IMR-90 (cell line): Measurements from ENCODE around the gene SLIT3.

Experiments used
- BHLHE40 ChIP-seq: fragments of 150-350 bp; IDR thresholded peaks from 2 replicates; pipeline ENCODE4 v1.6.1; 2016; ENCODE audit warnings: mild to moderate bottlenecking, low read depth, low read length
- CEBPB ChIP-seq: IDR thresholded peaks from 2 replicates; pipeline ENCODE4 v1.6.1; 2012; ENCODE audit warnings: low read depth, low read length, improper control_type of control experiment
- CHD1 ChIP-seq: IDR thresholded peaks from 2 replicates; pipeline ENCODE4 v1.6.1; 2012; ENCODE audit warnings: low read depth, low read length, improper control_type of control experiment
- MXI1 ChIP-seq: IDR thresholded peaks from 2 replicates; pipeline ENCODE4 v1.6.1; 2012; ENCODE audit warnings: low read depth, mild to moderate bottlenecking, low read length, moderate library complexity, borderline replicate concordance
- POLR2A ChIP-seq: IDR thresholded peaks from 2 replicates; pipeline ENCODE4 v1.6.1; 2012; ENCODE audit warnings: mild to moderate bottlenecking, low read depth, low read length
- RCOR1 ChIP-seq: IDR thresholded peaks from 2 replicates; pipeline ENCODE4 v1.6.1; 2012; ENCODE audit warnings: mild to moderate bottlenecking, low read length, improper control_type of control experiment; ENCODE audit not compliant: insufficient replicate concordance
- RFX5 ChIP-seq: IDR thresholded peaks from 2 replicates; pipeline ENCODE4 v1.8.0; 2012; ENCODE audit warnings: low read depth, mild to moderate bottlenecking, low read length, moderate library complexity
- USF2 ChIP-seq: fragments of 150-350 bp; IDR thresholded peaks from 2 replicates; pipeline ENCODE4 v1.6.1; 2017; ENCODE audit warnings: mild to moderate bottlenecking, antibody characterized with exemption, low read length, low read depth
- TF ChIP-seq, protein P1 (sequence below): conservative IDR thresholded peaks from 2 replicates; pipeline ENCODE4 v1.5.1; 2012; ENCODE audit warnings: mild to moderate bottlenecking, low read depth, low read length, improper control_type of control experiment

DNA sequence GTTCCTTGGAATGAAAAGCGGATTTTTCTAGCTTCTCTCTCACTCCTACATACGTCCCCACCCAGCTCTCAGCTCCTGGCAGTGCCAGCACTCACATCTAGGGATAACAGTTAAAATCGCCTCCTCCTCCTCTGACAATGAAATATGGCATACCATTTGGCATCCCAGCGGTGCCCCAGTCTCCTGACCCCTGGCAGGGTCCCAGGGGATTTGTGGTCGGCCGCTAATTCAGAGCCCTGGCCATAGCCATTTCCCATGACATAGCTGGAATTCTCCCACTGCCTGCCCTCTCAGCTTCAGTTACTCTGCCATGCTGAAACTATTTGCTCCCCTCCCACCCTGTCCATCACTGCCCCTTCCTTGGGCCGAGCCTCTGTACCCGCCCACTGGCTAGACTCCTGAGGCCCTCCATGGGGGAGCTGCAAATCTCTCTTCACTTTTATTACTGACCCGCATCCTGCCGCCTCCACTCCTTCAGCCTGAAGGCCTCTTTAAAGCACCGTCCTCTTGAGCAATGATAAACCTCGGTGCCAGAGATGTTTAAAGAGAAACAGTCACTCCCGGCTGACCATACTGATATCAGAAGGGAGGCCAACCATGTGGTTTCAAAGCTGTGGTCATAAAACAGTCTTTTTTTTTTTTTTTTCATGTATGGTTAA is 139.8 kb downstream of the SLIT3 start:
- TF ChIP-seq, protein P1, sequence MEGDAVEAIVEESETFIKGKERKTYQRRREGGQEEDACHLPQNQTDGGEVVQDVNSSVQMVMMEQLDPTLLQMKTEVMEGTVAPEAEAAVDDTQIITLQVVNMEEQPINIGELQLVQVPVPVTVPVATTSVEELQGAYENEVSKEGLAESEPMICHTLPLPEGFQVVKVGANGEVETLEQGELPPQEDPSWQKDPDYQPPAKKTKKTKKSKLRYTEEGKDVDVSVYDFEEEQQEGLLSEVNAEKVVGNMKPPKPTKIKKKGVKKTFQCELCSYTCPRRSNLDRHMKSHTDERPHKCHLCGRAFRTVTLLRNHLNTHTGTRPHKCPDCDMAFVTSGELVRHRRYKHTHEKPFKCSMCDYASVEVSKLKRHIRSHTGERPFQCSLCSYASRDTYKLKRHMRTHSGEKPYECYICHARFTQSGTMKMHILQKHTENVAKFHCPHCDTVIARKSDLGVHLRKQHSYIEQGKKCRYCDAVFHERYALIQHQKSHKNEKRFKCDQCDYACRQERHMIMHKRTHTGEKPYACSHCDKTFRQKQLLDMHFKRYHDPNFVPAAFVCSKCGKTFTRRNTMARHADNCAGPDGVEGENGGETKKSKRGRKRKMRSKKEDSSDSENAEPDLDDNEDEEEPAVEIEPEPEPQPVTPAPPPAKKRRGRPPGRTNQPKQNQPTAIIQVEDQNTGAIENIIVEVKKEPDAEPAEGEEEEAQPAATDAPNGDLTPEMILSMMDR = no peak
- TF ChIP-seq POLR2A (no peak), CEBPB (no peak), CHD1 (no peak), USF2 (no peak), MXI1 (no peak), RCOR1 (no peak), BHLHE40 (no peak), RFX5 (no peak)
